GM18858 (cell line): Measurements from ENCODE around the gene FBRSL1.

Source experiments
- ATAC-seq: cut with Tn5 transposase; IDR thresholded peaks from one replicate; pipeline ENCODE4 v1.9.1; 2021; ENCODE audit not compliant: unreplicated experiment

Gene FBRSL1

DNA sequence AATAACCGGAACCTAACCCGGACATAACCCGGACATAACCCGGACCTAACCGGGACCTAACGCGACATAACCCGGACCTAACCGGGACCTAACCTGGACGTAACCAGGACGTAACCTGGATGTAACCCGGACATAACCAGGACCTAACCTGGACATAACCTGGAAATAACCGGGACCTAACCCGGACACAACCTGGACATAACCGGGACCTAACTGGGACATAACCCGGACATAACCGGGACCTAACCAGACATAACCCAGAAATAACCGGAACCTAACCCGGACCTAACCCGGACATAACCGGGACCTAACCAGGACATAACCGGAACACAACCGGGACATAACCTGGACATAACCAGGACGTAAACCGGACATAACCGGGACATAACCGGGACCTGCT is 6.7 kb upstream of the FBRSL1 start:
- ATAC-seq, result no peak

DNA sequence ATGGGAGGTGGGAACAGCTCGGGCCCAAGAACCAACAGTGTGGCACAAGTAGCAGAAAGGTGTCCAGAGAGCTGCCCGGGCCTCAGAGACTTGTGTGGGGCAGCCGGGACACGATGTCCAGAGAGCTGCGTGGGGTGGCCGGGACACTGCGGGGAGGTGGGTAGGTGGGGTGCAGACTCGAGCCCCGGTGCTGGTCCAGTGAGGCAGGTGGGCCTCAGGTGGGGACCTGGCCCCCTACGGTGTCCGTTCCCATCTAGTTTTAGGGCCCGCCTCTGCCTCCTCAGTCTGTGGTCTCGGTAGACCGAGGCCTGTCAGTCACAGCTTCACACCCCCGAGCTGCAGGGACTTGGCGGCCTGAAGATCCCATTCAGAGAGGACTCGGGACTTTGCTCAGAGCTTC is 6.3 kb upstream of the FBRSL1 start:
- no peak for ATAC-seq

DNA sequence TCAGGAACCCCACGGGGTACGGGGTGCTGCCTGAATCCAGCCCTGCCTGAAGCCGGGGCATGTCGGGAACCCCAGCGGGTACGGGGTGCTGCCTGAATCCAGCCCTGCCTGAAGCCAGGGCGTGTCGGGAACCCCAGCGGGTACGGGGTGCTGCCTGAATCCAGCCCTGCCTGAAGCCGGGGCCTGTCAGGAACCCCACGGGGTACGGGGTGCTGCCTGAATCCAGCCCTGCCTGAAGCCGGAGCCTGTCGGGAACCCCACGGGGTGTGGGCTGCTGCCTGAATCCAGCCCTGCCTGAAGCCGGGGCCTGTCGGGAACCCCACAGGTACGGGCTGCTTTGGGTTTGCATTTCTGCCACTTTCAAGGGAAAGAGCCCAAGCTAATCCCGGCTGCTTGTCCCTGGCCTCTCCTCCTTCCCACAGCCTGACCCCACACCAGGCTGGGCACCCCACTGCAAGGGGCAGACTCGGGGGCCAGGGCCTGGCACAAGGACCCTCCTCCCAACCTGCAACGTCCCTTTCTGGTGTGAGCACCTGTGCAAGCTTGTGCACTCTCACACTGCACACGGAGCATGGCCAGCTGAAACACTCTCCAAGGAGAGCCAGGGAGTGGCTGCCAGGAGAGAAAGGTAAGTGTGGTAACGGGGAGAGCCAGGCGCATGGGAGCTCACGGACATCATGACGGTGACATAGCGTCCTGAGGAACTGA is 5.6 kb upstream of the FBRSL1 start:
- no peak for ATAC-seq

DNA sequence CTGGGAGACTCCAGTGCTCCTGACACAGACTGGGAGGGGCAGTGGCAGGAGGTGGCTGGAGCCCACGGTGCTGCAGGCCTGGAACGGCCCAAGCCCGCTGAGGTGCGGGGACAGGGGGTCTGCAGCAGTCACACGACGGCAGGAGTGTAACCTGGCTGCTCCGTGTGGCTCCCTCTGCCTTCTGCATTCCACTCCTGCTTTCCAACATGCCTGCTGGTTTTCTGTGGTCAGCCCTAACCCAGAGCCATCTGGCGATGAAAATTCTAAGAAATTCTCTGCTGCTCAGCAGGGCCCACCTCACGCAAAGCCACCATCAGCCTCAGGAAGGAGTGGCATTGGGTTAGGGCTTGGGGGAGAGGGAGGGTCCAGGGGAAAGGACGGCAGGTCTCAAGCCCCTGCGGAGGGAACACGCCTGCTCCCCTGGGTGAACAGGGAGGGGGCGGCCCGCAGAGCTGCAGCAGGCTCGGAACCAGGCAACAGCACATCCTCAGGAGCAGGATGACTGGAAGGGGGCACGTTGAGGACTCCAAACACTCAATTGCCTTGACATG is 5.0 kb upstream of the FBRSL1 start:
- no peak for ATAC-seq

DNA sequence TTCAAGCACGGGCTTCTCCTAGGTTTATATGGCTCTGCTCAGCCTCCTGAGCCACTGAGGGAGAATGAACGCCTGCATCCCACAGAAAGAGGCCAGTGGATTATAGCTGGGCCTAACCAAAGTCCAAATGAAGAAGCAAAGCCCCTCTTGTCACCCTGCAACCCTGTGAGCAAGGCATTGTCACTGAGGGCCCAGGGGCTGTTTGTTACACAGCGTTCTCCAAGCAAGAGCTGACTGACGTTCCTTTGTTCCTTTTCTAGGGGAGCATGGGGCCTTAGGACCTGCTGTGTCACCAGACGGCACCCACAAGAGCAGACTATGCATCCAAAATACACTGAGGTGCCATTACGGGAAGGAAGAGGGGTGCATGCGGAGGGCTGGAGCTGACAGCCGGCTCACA is 4.3 kb upstream of the FBRSL1 start:
- no peak for ATAC-seq

DNA sequence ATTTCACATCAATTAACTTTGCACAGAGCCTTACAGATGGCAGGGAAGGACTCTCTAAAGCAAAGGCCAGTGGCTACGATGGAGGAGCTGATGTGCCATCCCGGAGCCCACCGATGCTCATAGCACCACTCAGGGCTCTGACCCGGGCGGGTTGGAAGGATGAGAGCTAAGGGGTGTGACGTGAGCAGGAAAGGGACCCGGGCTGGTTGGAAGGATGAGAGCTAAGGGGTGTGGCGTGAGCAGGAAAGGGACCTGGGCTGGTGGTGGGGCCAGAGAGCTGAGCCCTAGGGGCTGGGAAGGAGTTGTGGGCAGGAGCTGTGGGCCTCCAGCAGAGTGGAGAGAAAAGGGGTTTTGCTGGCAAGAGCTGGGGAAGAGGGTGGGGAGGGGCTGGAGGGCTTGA is 3.8 kb upstream of the FBRSL1 start:
- no peak for ATAC-seq

DNA sequence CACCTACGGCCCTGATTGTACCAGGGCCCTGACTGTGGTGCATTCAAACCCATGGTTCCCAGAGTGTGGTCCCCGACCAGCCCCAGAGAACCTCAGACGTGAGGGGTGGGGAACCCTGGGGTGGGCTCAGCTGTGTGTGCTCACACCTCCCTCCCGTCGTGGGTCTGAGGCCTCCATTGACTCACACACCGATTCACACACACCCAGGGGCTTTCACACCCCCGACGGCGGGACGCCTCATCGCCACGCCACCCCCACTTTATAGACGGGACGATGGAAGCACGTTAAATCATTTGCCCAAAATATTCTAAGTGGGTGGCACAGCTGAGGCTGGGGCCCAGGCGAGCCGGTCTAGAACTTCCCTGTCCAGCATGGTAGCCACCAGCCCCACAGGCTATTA is 3.4 kb upstream of the FBRSL1 start:
- ATAC-seq, result no peak

DNA sequence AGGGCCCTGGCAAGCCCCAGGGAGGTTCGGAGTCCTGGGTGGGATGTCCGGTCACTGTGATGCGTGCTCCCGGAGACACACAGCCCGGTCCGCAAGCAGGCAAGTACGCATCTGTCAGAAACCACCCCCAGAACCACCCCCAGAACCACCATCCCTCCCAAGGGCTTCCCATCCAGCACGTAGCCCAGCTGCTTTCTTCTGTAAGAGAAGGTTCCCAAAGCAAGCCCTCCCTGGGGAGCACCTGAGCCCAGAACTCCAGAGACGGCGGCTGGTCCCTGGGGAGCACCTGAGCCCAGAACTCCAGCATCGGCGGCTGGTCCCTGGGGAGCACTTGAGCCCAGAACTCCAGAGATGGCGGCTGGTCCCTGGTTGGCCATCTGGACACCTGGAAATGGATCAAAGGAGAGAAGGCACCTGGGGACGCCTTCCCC is 2.6 kb upstream of the FBRSL1 start:
- ATAC-seq, result no peak

DNA sequence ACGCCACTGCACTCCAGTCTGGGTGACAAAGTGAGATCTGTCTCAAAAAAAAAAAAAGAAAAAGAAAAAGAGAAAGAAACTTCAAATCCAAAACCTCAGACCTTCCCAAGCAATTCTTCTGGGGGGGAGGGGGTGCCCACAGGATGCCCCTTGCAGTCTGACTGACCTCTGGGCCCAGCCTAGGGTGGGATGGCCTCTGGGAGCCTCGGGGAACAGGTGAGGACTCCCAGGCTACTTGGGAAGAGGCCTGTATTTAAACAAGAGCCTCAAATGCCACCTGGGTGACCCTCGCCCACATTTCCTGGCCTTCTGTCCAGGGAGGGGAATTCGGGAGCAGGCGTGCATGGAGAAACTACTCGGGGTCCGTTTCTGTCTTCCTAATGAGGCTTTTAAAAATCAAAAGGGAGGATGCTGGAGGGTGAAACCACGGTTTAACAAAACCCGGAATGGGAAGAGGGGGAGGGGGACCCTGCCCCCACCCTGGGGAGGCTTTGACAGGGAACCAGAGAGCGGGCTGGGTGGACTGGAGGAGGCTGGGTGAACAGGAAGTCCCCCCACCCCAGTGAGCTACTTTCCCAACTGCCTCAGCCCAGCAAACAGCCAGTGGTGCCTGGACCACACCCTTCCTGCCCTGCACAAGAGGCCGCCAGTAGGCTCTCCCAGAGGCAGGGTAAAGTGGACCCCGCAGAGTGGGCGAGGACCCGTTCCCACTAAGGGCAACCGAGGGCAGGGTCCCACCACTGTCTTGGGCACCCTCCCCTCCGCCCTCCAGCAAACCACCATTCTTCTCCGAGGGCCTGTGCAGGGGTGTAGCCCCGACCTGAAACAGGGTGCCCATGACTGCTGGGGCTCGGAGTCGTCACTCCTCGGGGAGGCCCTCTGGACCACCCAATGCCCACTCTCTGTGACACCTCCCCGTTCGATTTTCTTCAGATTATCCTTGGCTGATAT is 1.5 kb upstream of the FBRSL1 start:
- ATAC-seq, result no peak

DNA sequence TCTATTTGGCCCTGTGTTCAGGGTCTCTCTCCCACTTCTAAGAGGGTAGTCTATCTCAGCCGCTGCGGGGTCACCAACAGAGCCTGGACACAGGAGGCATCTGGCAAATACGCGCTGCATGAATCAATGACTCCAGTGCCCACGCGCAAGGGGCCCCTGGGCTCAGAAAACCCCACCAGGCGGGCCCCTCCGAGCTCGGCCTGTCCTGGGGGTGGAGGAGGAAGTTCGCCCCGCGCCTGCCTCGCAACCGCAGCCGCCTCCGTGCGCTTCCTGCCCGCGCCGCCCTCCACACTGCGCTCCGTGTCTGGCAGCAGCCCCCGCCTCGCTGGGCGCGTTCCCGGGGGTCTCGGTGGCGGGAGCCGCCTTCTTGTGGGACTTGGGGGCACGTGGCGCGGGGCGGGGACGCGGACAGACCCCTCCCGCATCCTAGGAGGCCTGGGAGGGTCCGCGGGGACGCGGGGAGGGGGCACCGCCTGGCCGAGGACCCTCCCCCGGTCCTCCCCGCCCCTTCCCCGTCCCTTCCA is 811 bp upstream of the FBRSL1 start:
- ATAC-seq, result no peak

DNA sequence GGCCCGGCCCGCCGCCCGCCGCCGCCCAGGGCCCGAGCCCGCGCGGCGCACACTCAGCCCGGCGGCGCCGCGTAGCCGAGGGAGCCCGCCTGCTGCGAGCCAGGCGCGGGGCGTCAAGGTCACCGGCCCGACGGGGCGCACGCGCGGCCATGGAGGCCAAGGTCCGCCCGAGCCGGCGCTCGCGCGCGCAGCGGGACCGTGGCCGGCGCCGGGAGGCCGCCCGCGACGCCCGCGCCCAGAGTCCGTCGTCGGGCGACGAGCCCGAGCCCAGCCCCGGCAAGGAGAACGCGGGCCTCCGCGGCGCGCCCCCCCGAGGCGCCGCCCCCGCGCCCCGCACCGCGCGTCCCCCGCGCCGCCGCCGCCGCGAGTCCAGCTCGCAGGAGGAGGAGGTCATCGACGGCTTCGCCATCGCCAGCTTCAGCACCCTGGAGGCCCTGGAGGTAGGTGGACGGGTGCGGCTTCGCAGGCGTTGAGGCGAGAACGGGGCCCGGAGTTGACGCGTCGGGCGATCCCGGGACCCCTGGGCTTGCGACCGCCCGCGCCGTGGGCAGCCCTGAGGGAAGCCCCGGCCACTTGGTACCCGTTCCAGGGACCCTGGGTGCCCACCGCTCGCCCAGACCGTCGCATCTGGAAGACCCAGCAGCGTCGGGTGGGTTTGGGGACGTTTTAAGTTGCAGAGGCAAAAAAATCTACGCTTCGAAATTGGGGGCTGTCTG is 629 bp downstream of the FBRSL1 start:
- no peak for ATAC-seq

DNA sequence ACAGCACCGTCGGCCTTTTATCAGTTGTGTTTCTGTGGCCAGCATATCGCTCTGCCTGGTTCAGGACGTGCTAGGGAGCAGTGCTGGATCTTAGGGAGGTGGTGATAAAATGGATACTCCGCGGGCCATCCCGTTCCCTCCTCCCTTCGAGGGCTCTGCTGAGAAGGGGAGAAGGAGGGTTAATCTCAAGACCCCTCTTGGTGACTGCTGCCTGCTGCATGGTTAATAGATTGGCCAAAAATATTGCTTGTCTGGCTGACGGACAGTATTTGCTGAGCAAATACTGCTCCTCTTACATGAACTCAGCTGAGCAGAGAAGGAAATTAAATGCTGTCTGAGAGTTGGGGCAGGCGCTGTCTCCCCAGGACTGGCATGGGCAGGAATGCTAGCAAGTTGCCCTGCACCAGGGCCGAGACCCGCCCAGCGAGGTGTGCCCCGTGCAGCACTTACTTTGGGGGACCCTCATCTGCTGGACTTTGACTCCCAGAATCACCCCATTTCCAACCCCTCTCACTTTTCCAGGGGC is 1.2 kb downstream of the FBRSL1 start:
- no peak for ATAC-seq

DNA sequence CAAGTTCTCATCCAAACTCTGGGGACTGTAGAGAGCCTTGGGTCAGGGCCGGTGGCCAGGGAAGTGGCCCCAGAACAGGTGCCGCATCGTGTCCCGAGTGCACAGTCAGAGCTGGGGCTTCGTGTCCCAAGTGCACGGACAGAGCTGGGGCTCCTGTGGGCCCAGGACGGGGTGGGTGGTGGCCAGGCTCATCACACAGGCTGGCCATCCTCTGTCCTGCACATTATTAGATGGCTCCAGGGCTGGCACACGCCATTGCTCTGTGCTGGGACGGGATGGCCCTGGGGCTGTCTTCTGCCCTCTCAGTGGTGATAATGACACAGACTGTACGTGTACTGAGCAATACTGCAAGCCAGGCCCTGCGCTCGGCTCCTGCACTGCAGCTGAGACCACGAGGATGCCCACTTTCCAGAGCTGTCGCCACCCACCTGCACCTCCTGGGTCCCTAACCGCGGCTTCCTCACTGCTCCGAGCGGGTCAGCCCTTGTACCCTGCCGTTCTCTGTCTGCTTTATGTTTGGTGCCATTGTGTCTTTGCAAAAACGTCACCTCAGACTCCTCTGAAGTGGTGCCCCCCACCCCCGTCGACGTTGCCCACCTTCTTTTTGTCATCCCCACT is 1.9 kb downstream of the FBRSL1 start:
- ATAC-seq, result no peak

DNA sequence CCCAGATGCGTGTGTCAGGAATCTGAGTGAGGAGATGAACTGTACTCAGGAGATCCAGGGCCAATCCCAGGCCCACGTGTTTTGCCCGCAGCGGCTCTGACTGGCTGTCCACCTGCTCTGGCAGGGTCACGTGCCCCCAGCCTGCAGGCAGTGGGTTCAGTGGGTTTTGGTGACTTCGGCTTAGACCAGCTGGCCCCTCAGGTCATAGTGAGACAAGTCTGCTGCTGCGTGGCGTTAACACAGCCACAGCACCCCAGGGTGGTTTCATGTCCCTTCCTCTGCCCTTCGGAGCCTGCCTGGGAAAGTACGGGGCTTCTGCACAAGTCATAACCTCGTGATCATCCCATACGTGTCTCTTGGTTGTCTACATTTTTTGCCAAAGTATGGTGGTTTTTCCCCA is 2.6 kb downstream of the FBRSL1 start:
- ATAC-seq, result no peak

DNA sequence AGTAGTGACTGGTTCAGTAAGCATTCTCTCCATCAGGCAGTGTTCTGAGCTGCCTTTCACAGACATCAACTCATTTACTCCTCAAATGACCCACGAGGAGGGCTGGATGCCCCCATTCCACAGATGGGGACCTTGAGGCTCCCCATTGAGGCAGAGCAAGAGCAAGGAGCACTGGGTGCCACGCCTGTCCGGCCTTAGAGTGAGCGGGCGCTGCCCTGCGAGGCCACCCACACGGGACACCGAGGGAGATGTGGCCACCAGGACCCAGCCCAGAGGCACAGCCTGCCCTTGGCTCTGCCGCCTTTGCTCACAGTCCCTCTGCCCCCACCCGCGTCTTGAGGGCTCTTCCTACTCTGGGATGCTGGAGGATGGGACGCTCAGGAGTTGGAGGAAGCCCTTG is 3.0 kb downstream of the FBRSL1 start:
- no peak for ATAC-seq

DNA sequence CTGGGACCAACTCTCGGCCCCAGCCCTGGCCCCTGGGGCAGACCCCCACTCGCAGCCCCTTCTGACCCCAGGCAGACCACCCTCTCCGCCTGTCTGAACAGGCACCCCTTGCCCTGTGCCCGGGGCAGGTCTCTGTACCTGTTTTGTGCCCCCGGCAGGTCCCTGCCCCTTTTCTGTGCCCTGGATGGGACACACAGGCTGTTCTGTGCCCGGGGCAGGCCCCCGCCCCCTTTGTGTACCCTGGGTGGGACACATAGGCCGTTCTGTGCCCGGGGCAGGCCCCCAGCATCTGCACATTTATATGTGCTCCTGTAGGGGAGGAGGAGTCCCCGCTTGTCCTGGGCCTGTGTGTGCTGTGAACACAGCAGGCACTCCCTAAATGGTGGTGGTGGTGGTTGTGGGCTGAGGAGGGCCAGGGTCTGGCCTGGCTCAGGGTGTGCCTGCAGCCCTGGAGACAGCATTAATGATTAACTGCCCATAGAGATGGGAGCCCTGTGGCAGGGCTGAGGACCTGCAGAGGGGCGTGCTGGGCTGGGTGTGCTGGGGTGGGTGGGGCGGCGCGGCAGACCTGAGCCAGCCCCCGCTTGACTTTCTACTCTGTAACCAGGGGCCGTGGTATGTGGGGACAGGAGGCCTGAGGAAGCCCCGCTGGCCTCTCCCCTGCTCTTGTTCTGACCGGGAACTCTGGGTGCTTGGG is 3.7 kb downstream of the FBRSL1 start:
- no peak for ATAC-seq

DNA sequence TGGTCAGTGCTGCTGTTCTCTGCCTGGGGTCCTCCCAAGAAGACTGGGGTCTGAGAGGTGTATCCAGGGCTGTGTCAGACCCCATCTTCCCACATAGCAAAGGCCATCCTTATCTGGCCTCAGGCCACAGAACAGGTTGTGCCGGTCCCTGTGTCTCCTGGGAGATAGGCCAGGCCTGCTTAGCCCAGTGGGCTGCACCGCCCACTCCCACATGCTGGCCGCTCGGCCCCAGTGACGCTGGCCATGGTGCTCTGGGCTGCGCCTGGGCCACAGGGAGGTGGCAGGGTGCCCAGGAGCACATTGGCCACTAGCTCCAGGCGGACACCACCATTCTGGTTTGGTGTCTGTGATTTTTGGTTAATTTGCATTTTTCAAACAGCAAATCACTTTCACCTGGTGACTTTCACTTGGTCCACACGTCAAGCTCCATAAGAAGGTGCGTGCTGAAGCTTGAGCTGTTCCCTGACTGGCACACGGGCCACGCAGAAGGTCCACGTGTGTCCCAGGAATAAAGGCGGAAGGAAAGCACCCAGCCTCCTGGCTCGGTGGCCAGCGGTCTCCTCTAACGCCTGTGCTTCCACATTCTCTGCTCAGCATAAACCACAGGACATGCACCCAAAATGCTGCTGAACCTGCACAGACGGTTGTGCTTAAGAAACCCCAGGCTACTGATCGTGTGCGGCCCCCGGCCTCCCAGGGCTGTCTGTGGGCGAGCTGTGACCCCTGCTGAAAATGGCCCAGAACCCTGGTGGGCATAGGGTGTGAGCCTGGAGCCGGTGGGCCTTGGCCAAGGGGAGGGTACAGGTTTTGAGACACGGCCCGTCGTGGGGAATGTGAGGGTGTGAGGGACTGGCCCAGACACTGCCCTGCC is 4.6 kb downstream of the FBRSL1 start:
- no peak for ATAC-seq

DNA sequence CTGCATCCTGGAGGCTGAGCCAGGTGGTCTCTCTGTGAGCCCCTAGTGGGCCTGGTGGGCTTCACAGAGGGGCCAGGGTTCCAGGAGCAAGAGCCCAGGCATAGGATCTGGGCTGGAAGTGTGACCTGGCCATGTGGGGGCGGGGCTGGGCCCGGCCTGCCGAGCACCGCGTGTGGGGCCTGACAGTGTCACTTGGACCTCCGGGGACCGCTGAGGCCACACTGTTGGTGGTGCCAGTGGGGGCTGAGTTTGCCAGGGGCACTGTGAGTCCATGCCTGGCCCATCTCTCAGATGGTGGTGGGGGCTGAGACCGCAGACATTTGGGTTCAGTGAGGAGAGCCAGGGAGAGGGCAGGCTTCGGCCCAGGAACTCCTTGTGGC is 5.2 kb downstream of the FBRSL1 start:
- ATAC-seq, result no peak
